Measurements from ENCODE around the gene TREX2.

DNA sequence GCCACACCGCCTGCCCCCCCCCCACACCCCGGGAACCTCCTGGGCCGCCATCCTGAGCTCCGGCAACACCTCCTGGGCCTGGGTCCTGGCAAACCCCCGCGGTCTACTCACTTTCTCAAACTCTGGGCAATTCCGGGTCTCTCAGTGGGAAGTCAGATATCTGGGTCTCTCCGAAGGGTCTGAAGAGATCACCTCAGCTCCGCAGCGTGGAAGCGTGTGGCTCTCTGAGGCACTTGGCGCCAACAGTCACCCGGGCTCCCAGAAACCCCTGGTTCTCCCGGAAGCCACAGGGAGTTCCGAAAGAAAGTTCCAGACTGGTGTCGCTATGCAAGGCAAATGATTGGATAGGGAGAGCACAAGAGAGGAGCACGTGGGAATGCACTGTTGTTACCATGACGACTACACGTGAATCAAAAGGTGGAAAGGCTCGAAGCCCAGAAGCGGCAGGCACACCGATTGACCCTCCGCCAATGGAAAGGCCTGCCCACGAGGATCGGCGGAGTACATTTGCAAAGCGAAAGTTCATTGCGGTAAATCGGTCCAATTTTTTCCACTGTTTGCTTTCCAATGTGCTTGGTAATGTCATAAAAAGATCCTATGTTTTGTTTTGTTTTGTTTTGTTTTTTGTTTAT, 44.6 kb downstream of the TREX2 start, which contains the start of gene PNMA6E:
- TF ChIP-seq, protein P1, sequence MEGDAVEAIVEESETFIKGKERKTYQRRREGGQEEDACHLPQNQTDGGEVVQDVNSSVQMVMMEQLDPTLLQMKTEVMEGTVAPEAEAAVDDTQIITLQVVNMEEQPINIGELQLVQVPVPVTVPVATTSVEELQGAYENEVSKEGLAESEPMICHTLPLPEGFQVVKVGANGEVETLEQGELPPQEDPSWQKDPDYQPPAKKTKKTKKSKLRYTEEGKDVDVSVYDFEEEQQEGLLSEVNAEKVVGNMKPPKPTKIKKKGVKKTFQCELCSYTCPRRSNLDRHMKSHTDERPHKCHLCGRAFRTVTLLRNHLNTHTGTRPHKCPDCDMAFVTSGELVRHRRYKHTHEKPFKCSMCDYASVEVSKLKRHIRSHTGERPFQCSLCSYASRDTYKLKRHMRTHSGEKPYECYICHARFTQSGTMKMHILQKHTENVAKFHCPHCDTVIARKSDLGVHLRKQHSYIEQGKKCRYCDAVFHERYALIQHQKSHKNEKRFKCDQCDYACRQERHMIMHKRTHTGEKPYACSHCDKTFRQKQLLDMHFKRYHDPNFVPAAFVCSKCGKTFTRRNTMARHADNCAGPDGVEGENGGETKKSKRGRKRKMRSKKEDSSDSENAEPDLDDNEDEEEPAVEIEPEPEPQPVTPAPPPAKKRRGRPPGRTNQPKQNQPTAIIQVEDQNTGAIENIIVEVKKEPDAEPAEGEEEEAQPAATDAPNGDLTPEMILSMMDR (IDR thresholded peaks at IDR 0.05) = no peak
- TF ChIP-seq POLR2A (IDR thresholded peaks at IDR 0.05) = no peak
